ENCODE data around the gene SLC19A1.

Gene SLC19A1

GRCh38 chr21:45475797-45476570 lies 66.3 kb downstream of the SLC19A1 start:
- DNase-seq: no peak

- DNase-seq: no peak
These were observed 67.1 kb downstream of the SLC19A1 start for GRCh38 chr21:45475004-45475685.

- no peak for DNase-seq
These were observed 67.8 kb downstream of the SLC19A1 start for GRCh38 chr21:45474323-45474950.

GRCh38 chr21:45473496-45474322 lies 68.5 kb downstream of the SLC19A1 start:
- DNase-seq: no peak

GRCh38 chr21:45472445-45473365 lies 69.5 kb downstream of the SLC19A1 start:
- DNase-seq: no peak

GRCh38 chr21:45471525-45472221 lies 70.6 kb downstream of the SLC19A1 start:
- no peak for DNase-seq

- no peak for DNase-seq
These were observed 71.3 kb downstream of the SLC19A1 start for GRCh38 chr21:45470773-45471524.

GRCh38 chr21:45470087-45470515 lies 72.1 kb downstream of the SLC19A1 start:
- no peak for DNase-seq

- no peak for DNase-seq
These were observed 72.8 kb downstream of the SLC19A1 start for GRCh38 chr21:45469273-45470086.

GRCh38 chr21:45468971-45469272 lies 73.3 kb downstream of the SLC19A1 start:
- no peak for DNase-seq

- DNase-seq: no peak
These were observed 73.9 kb downstream of the SLC19A1 start for GRCh38 chr21:45468051-45468970.

- DNase-seq: no peak
These were observed 74.9 kb downstream of the SLC19A1 start for GRCh38 chr21:45467221-45467779.

- DNase-seq: peak; percentile 57
These were observed 75.7 kb downstream of the SLC19A1 start for GRCh38 chr21:45466330-45467220.

- no peak for DNase-seq
These were observed 76.5 kb downstream of the SLC19A1 start for GRCh38 chr21:45465611-45466329.

- DNase-seq: no peak
These were observed 77.1 kb downstream of the SLC19A1 start for GRCh38 chr21:45465105-45465504.

- DNase-seq: no peak
These were observed 77.9 kb downstream of the SLC19A1 start for GRCh38 chr21:45464309-45464708.

Data from NCI-H524 treated with DMSO at 0.1 percent for 48 hours (cell line).